Uterus (tissue), 2 donors: ENCODE data around the gene RAB43.

Experiments used
- CTCF ChIP-seq, 4 experiments: fragments of 200-600 bp in 2 of 4; fragments of 450-650 bp in 2 of 4; sonication (generic) in 2 of 4; IDR thresholded peaks; one replicate each; pipeline ENCODE4 v1.5.1; 2016 to 2019; ENCODE audit warnings: antibody characterized with exemption in 4 of 4, mild to moderate bottlenecking in 2 of 4, moderate library complexity in 1 of 4
- POLR2A ChIP-seq, 2 donors: fragments of 450-650 bp; IDR thresholded peaks; one replicate each; pipeline ENCODE4 v1.6.1; 2016; ENCODE audit warnings: antibody characterized with exemption in 2 of 2, mild to moderate bottlenecking in 1 of 2, moderate library complexity in 1 of 2

GRCh38 chr3:129061888-129062834 lies 59.4 kb downstream of the RAB43 start:
- TF ChIP-seq CTCF (IDR thresholded peaks at IDR 0.05) = no peak
- TF ChIP-seq POLR2A (IDR thresholded peaks at IDR 0.05) = no peak
